HepG2 (cell line): ENCODE results near the gene TBCE. TPM values are rescaled to one million over a fixed set of nuclear protein-coding genes. Genes with fewer than 3 reads are reported as not detected.

Source experiments
- AFF4 ChIP-seq: sonication (generic); formaldehyde crosslinking; IDR thresholded peaks from 2 replicates; pipeline ENCODE4 v1.4.0; 2020; ENCODE audit warnings: missing genetic modification reagents
- CAMTA2 ChIP-seq: sonication (generic); formaldehyde crosslinking; IDR thresholded peaks from 2 replicates; pipeline ENCODE4 v1.4.0; 2020; ENCODE audit warnings: mild to moderate bottlenecking, missing genetic modification reagents, borderline replicate concordance
- ELF4 ChIP-seq: sonication (generic); formaldehyde crosslinking; IDR thresholded peaks from 2 replicates; pipeline ENCODE4 v1.5.0; 2020; ENCODE audit warnings: missing genetic modification reagents, mild to moderate bottlenecking, moderate library complexity, borderline replicate concordance
- HNRNPL ChIP-seq: fragments of 200-400 bp; formaldehyde crosslinking; IDR thresholded peaks from 2 replicates; pipeline ENCODE4 v1.6.1; 2017; ENCODE audit warnings: mild to moderate bottlenecking, low read depth, low read length
- HOXA5 ChIP-seq: sonication (generic); formaldehyde crosslinking; IDR thresholded peaks from 2 replicates; pipeline ENCODE4 v1.4.0; 2020; ENCODE audit warnings: missing genetic modification reagents
- KDM2A ChIP-seq: sonication (generic); formaldehyde crosslinking; IDR thresholded peaks from 2 replicates; pipeline ENCODE4 v1.4.0; 2020; ENCODE audit warnings: low read depth, missing genetic modification reagents, borderline replicate concordance
- KDM5A ChIP-seq: fragments of 200-600 bp; sonication (generic); IDR thresholded peaks from 2 replicates; pipeline ENCODE4 v1.7.0; 2018; ENCODE audit warnings: antibody characterized with exemption, mild to moderate bottlenecking, low read length, borderline replicate concordance
- KLF11 ChIP-seq: IDR thresholded peaks from 2 replicates; pipeline ENCODE4 v1.6.1; 2016; ENCODE audit warnings: missing compliant biosample characterization
- LCORL ChIP-seq, 2 experiments: fragments of 450-650 bp in 1 of 2; sonication (generic) in 1 of 2; formaldehyde crosslinking in 1 of 2; IDR thresholded peaks; 2 replicates each; pipeline versions ENCODE4 v1.5.0 to v1.6.1; 2017 to 2020; ENCODE audit warnings: antibody characterized with exemption in 1 of 2, missing genetic modification reagents in 1 of 2
- MIXL1 ChIP-seq: IDR thresholded peaks from 2 replicates; pipeline ENCODE4 v1.6.1; 2016
- PCBP1 ChIP-seq: fragments of 200-400 bp; formaldehyde crosslinking; IDR thresholded peaks from 2 replicates; pipeline ENCODE4 v1.6.1; 2017; ENCODE audit warnings: mild to moderate bottlenecking, low read depth, low read length, borderline replicate concordance
- RBFOX2 ChIP-seq: fragments of 200-400 bp; formaldehyde crosslinking; IDR thresholded peaks from 2 replicates; pipeline ENCODE4 v1.6.1; 2017; ENCODE audit warnings: low read depth, mild to moderate bottlenecking, low read length
- ZBTB10 ChIP-seq: sonication (generic); formaldehyde crosslinking; IDR thresholded peaks from 2 replicates; pipeline ENCODE4 v1.4.0; 2020; ENCODE audit warnings: missing genetic modification reagents, borderline replicate concordance
- ZBTB7B ChIP-seq: sonication (generic); formaldehyde crosslinking; IDR thresholded peaks from 2 replicates; pipeline ENCODE4 v1.4.0; 2020; ENCODE audit warnings: missing genetic modification reagents
- ZNF512B ChIP-seq: sonication (generic); formaldehyde crosslinking; IDR thresholded peaks from 2 replicates; pipeline ENCODE4 v1.5.1; 2020; ENCODE audit warnings: missing genetic modification reagents, mild to moderate bottlenecking, borderline replicate concordance
- ZNF784 ChIP-seq: sonication (generic); formaldehyde crosslinking; IDR thresholded peaks from 2 replicates; pipeline ENCODE4 v1.5.1; 2020; ENCODE audit warnings: missing genetic modification reagents, mild to moderate bottlenecking, borderline replicate concordance
- ZSCAN25 ChIP-seq: sonication (generic); formaldehyde crosslinking; IDR thresholded peaks from 2 replicates; pipeline ENCODE4 v1.8.0; 2022; ENCODE audit warnings: mild to moderate bottlenecking, missing genetic modification reagents
- polyA plus RNA-seq, 8 experiments: library from polyadenylated mRNA; depleted of rRNA in 3 of 8; stranded (reverse) in 7 of 8; unstranded in 1 of 8; fragments of >200 nt; fragmentation: Illumina TruSeq in 4 of 8; extraction: Trizol in 4 of 8; gene quantifications; 2 replicates each; pipeline versions ENCODE4 v1.2.1 to v1.2.3, GENCODE V29; 2011 to 2016; ENCODE audit warnings: low read depth in 4 of 8, missing spikeins in 1 of 8, mixed read lengths in 1 of 8; ENCODE audit not compliant: insufficient read depth in 1 of 8
- total RNA-seq, 5 experiments: library from RNA; depleted of rRNA; stranded (reverse); fragments of >200 nt; fragmentation: Illumina TruSeq; extraction: Trizol; gene quantifications; 2 replicates each; pipeline ENCODE4 v1.2.3, GENCODE V29; 2016; ENCODE audit warnings: low read depth in 1 of 5

The TBCE gene
- total and polyA plus RNA-seq, 2 of the 13 experiments (the other 11 are each of a cell fraction or from before 2014, with no cell fraction given) = 25.6 to 31.1 TPM

GRCh38 chr1:235327559-235328270 lies 39.5 kb upstream of the TBCE start, which contains the start of gene ARID4B (continued):
- 0 out of 2 replicates have a peak, but pooled peaks have one; percentile 24 for TF ChIP-seq ZNF784
- peak; percentile 54; the same call in 1 of the 2 replicates for TF ChIP-seq HNRNPL
- 0 out of 2 replicates have a peak, but pooled peaks have one; percentile 62 for TF ChIP-seq PCBP1
- no peak for TF ChIP-seq ELF4 (CRISPR knock-in tag)
- TF ChIP-seq KLF11 (CRISPR knock-in tag) = peak; percentile 77; the same call in 1 of the 2 replicates
- peak; percentile 42; the same call in 1 of the 2 replicates for TF ChIP-seq ZBTB7B (CRISPR knock-in tag)
- TF ChIP-seq CAMTA2 (CRISPR knock-in tag) = no peak
- no peak for TF ChIP-seq LCORL (IDR thresholded peaks at IDR 0.05)
- TF ChIP-seq LCORL (CRISPR knock-in tag; IDR thresholded peaks at IDR 0.05) = peak; percentile 62
- TF ChIP-seq ZNF512B = no peak
- TF ChIP-seq ZSCAN25 (CRISPR knock-in tag) = no peak
- TF ChIP-seq ZBTB10 = no peak
- peak; percentile 60 for TF ChIP-seq HOXA5
- TF ChIP-seq KDM5A = peak; percentile 24; the same call in 1 of the 2 replicates
- TF ChIP-seq AFF4 (CRISPR knock-in tag) = 0 out of 2 replicates have a peak, but pooled peaks have one; percentile 20
- TF ChIP-seq RBFOX2 = peak; percentile 77
- TF ChIP-seq KDM2A (CRISPR knock-in tag) = peak; percentile 54; the same call in 1 of the 2 replicates
- no peak for TF ChIP-seq MIXL1
